ENCODE data around the gene PRKCA.

PRKCA gene

GRCh38 chr17:66860204-66860603 lies 557.8 kb downstream of the PRKCA start:
- no peak for DNase-seq
